OCI-LY1 (cell line): ENCODE measurements around the gene HNMT.

Source experiments
- H2AFZ ChIP-seq: fragments of 200-600 bp; sonication (generic), shearing (Covaris generic); 2 replicates; pipeline ENCODE4 v1.6.0; 2014; ENCODE audit warnings: antibody characterized with exemption, mild to moderate bottlenecking, low read length
- H3F3A ChIP-seq: fragments of 200-600 bp; sonication (generic), shearing (Covaris generic); 2 replicates; pipeline ENCODE4 v1.6.0; 2014; ENCODE audit warnings: mild to moderate bottlenecking, antibody characterized with exemption, low read length, moderate library complexity; ENCODE audit not compliant: insufficient read depth
- H3K27ac ChIP-seq: fragments of 200-600 bp; sonication (generic); 2 replicates; pipeline ENCODE4 v1.5.1; 2014; ENCODE audit warnings: low read length, mixed run types, mild to moderate bottlenecking, low read depth; ENCODE audit not compliant: poor library complexity, severe bottlenecking
- H3K27me3 ChIP-seq: fragments of 200-600 bp; sonication (generic); 2 replicates; pipeline ENCODE4 v1.6.0; 2014; ENCODE audit warnings: antibody characterized with exemption, mild to moderate bottlenecking, low read length, moderate library complexity; ENCODE audit not compliant: insufficient read depth
- H3K36me3 ChIP-seq: fragments of 200-600 bp; sonication (generic); 2 replicates; pipeline ENCODE4 v1.6.1; 2014; ENCODE audit warnings: mild to moderate bottlenecking, antibody characterized with exemption, low read length, moderate library complexity, mixed read lengths; ENCODE audit not compliant: insufficient read depth
- H3K4me1 ChIP-seq: fragments of 200-600 bp; sonication (generic); 2 replicates; pipeline ENCODE4 v1.5.1; 2014; ENCODE audit warnings: mild to moderate bottlenecking, low read length, moderate library complexity; ENCODE audit not compliant: insufficient read depth, severe bottlenecking
- H3K4me2 ChIP-seq: fragments of 200-600 bp; sonication (generic), shearing (Covaris generic); 2 replicates; pipeline ENCODE4 v1.6.1; 2014; ENCODE audit warnings: low read length
- H3K4me3 ChIP-seq: fragments of 200-600 bp; sonication (generic); 2 replicates; pipeline ENCODE4 v1.5.1; 2014; ENCODE audit warnings: low read length, low read depth, mild to moderate bottlenecking, mixed read lengths; ENCODE audit not compliant: poor library complexity, severe bottlenecking
- H3K79me2 ChIP-seq: fragments of 200-600 bp; shearing (Covaris generic); 2 replicates; pipeline ENCODE4 v1.6.1; 2016; ENCODE audit warnings: mixed run types, low read length, mixed read lengths; ENCODE audit not compliant: insufficient read depth
- H3K9ac ChIP-seq: fragments of 200-600 bp; sonication (generic), shearing (Covaris generic); 2 replicates; pipeline ENCODE4 v1.6.1; 2014; ENCODE audit warnings: mild to moderate bottlenecking, low read length, mixed read lengths
- H3K9me2 ChIP-seq: fragments of 200-600 bp; sonication (generic), shearing (Covaris generic); 2 replicates; pipeline ENCODE4 v1.6.1; 2014; ENCODE audit warnings: low read depth, mild to moderate bottlenecking, low read length, mixed read lengths
- H3K9me3 ChIP-seq: fragments of 200-600 bp; shearing (Covaris generic); 2 replicates; pipeline ENCODE4 v1.6.1; 2014; ENCODE audit warnings: low read length, mixed read lengths
- H4K20me1 ChIP-seq: fragments of 200-600 bp; sonication (generic), shearing (Covaris generic); 2 replicates; pipeline ENCODE4 v1.6.0; 2016; ENCODE audit warnings: mild to moderate bottlenecking, low read length; ENCODE audit not compliant: insufficient read depth
- EZH2 ChIP-seq: fragments of 200-600 bp; sonication (generic), shearing (Covaris generic); IDR thresholded peaks from 2 replicates; pipeline ENCODE4 v1.8.0; 2017; ENCODE audit warnings: borderline replicate concordance, mixed run types, mild to moderate bottlenecking, antibody characterized with exemption, low read length, moderate library complexity, mixed read lengths
- TF ChIP-seq, protein P1 (sequence below): fragments of 200-600 bp; sonication (generic), shearing (Covaris generic); IDR thresholded peaks from 2 replicates; pipeline ENCODE4 v1.5.1; 2017; ENCODE audit warnings: mild to moderate bottlenecking, antibody characterized with exemption, low read length, moderate library complexity, mixed read lengths

HNMT gene

DNA sequence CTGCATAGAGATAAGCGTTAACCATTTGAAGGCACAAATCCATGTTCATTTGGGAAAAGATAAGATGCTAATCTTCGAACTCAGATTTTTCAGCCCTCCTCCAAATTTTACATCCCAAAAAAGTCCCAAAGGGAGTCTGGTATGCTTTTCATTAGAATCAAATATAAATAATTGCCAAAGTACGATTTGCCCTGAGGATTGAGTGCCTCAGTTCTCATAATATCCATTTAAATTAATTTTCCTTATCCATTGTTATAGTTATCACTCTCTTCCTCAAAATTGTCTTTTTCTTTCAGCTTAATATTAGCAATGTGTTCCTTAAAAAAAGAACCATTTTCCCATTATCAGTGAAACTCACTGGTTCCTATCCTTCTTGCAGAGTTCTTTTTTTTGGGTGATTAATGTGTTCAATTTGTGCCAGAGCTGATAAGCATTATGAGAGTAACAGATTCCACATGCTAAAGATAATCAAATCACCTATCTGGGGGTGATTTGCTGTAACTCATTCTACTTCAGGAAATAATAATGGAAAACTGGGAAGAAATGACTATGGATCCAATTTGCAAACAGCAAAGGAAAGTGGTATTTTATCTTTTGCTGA lies 686 bp downstream of the HNMT start:
- H3K27ac ChIP-seq, result no peak overlapping the region
- no peaks in the 10 kb centered on the region for H3K36me3 ChIP-seq
- no peaks in the 10 kb centered on the region for H4K20me1 ChIP-seq
- H3K4me3 ChIP-seq, result no peak overlapping the region
- no peaks in the 10 kb centered on the region for H3K79me2 ChIP-seq
- H3K9me3 ChIP-seq, result no peaks in the 10 kb centered on the region
- no peaks in the 10 kb centered on the region for H3K4me1 ChIP-seq
- no peak overlapping the region for H3K9ac ChIP-seq
- H2AFZ ChIP-seq, result no peak overlapping the region
- H3K9me2 ChIP-seq, result no peaks in the 10 kb centered on the region
- no peaks in the 10 kb centered on the region for H3F3A ChIP-seq
- H3K27me3 ChIP-seq, result no peaks in the 10 kb centered on the region
- no peak overlapping the region for H3K4me2 ChIP-seq
- TF ChIP-seq, protein P1, sequence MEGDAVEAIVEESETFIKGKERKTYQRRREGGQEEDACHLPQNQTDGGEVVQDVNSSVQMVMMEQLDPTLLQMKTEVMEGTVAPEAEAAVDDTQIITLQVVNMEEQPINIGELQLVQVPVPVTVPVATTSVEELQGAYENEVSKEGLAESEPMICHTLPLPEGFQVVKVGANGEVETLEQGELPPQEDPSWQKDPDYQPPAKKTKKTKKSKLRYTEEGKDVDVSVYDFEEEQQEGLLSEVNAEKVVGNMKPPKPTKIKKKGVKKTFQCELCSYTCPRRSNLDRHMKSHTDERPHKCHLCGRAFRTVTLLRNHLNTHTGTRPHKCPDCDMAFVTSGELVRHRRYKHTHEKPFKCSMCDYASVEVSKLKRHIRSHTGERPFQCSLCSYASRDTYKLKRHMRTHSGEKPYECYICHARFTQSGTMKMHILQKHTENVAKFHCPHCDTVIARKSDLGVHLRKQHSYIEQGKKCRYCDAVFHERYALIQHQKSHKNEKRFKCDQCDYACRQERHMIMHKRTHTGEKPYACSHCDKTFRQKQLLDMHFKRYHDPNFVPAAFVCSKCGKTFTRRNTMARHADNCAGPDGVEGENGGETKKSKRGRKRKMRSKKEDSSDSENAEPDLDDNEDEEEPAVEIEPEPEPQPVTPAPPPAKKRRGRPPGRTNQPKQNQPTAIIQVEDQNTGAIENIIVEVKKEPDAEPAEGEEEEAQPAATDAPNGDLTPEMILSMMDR, result no peak
- no peak for TF ChIP-seq EZH2

DNA sequence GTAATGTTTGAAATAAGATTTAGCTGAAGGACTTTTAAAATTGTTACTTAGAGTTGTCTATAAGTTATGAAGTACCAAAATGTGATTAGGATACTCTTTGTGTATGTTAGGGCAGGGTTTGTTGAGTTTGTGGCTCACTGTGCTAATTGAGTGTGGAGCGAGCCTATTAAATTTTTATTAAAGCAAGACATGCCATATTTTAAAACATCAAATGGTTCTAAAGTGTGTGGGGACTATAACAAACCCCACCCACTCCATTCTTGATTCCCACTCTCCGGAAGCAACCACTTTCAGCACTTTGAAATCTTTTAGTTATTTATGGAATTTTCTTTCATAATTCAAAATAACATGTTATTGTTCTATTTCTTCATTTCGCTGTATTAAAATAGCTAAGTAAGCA lies 1.8 kb downstream of the HNMT start:
- no peaks in the 10 kb centered on the region for H3K4me1 ChIP-seq
- H4K20me1 ChIP-seq, result no peaks in the 10 kb centered on the region
- H3K79me2 ChIP-seq, result no peaks in the 10 kb centered on the region
- H3F3A ChIP-seq, result no peaks in the 10 kb centered on the region
- no peaks in the 10 kb centered on the region for H3K27me3 ChIP-seq
- TF ChIP-seq, protein P1, result no peak
- H3K9me3 ChIP-seq, result no peaks in the 10 kb centered on the region
- no peak overlapping the region for H3K27ac ChIP-seq
- no peaks in the 10 kb centered on the region for H3K9me2 ChIP-seq
- H3K36me3 ChIP-seq, result no peaks in the 10 kb centered on the region
- H3K4me3 ChIP-seq, result no peak overlapping the region
- H3K9ac ChIP-seq, result no peak overlapping the region
- no peak overlapping the region for H2AFZ ChIP-seq
- H3K4me2 ChIP-seq, result no peak overlapping the region

DNA sequence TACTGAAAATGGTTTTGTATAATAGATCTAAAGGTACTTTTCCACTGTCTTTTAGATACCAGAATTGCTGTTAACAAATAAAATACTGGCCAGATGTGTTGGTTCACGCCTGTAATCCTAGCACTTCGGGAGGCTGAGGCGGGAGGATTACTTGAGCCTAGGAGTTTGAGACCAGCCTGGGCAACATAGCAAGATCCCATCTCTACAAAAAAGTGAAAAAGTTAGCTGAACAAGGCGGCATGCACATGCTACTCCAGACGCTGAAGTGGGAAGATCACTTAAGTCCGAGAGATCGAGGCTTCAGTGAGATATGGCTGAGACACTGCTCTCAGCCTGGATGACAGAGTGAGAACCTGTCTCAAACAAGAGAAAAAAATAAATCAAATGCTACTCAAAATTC lies 2.8 kb downstream of the HNMT start:
- Histone ChIP-seq H3K4me1 (no peaks in the 10 kb centered on the region), H3K27ac (no peak overlapping the region), H3K9me2 (no peaks in the 10 kb centered on the region), H3K4me2 (no peak overlapping the region), H3K27me3 (no peaks in the 10 kb centered on the region), H3K4me3 (no peak overlapping the region), H2AFZ (no peak overlapping the region), H3F3A (no peaks in the 10 kb centered on the region), H3K9ac (no peak overlapping the region), H3K79me2 (no peaks in the 10 kb centered on the region), H3K36me3 (no peaks in the 10 kb centered on the region), H4K20me1 (no peaks in the 10 kb centered on the region), H3K9me3 (no peaks in the 10 kb centered on the region)
- TF ChIP-seq EZH2, result no peak
